Activated CD8-positive, alpha-beta memory T cell treated with anti-CD3 and anti-CD28 coated beads, Interleukin-2, amount 50 U/mL, for 1 hour (primary cell): Measurements from ENCODE around the gene OLFML2A.
"Not testable (repeated sequence)": the region's sequence is repeated elsewhere in the genome, so short reads cannot be mapped to it uniquely, and the experiment has no call there.

Experiments used
- DNase-seq: peaks from one replicate; pipeline ENCODE4 v3.0.0-alpha.2; 2020; ENCODE audit errors: extremely low read depth

Gene OLFML2A

GRCh38 chr9:124776954-124777648 lies at the start of gene OLFML2A:
Gene OLFML2A, plus strand, starts transcription at chr9:124777133. Its CDS starts 138 bp downstream, at chr9:124777271.
- no peak for DNase-seq

GRCh38 chr9:124730772-124731171 lies 46.2 kb upstream of the OLFML2A start:
- DNase-seq: no peak

DNA sequence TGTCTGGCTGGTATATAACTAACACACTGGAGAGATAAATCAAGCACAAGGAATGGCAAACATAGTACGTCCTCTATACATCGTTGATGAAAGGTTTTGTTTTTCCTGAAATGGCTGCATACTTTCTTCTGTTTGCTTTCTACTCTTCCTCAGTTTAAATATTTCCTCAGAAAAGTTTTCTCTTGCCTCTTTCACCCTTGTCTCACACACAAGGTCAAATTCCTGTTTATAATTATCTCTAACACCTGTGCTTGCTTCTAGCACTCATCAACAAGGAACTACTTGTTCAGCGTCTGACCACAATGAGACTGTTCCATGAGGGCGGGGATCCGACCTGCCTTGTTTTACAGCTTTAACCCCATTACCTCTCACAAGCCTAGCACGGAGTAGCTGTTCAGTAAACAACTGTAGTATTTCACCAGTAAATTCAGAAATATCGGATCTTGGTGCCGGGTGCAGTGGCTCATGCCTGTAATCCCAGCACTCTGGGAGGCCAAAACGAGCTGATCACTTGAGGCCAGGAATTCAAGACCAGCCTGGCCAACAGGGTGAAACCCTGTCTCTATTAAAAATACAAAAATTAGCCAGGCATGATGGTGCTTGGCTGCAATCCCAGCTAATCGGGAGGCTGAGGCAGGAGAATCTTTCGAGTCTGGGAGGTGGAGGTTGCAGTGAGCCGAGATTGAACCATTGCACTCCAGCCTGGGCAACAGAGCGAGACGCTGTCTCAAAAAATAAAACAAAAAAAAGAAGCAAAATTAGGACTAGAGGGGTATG lies 42.8 kb upstream of the OLFML2A start:
- DNase-seq: no peak

- not testable (repeated sequence) for DNase-seq
These were observed 42.2 kb upstream of the OLFML2A start for GRCh38 chr9:124734741-124735083.

DNA sequence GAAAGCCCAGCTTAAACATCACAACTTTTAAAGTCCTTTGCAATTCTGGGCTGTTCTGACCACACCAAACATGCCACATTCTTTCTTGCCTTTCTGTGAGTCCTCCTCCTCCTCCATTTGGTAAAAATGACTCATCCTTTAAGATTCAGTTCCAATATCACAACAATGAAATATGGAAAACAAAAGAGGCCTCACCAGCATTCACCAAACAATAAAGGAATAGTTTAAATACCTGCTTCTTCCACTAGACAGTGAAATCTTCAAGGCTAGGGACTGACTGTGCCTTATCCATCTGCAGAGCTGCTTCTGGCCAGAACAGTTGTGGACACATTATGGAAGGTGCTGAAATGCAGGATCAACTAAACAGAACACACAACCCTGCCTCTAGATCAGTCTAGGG lies 41.8 kb upstream of the OLFML2A start:
- DNase-seq: no peak

GRCh38 chr9:124738075-124738474 lies 38.9 kb upstream of the OLFML2A start:
- DNase-seq: not testable (repeated sequence)

DNA sequence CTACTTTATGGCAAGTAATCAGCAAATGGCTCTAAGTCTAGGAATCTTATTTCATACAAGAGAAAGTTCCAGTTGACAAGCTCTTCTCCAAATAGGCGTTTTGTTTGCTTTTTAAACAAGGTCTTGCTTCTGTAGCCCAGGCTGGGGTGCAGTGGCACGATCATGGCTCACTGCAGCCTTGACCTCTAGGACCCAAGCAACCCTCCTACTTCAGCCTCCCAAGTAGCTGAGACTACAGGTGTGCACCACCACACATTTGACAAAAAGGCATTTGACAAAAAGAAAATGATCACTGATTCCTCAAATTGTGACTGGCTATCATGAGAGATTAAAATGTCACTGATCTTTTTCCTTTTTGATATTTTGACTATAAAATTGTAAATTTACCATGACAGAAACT lies 37.6 kb upstream of the OLFML2A start:
- no peak for DNase-seq

DNA sequence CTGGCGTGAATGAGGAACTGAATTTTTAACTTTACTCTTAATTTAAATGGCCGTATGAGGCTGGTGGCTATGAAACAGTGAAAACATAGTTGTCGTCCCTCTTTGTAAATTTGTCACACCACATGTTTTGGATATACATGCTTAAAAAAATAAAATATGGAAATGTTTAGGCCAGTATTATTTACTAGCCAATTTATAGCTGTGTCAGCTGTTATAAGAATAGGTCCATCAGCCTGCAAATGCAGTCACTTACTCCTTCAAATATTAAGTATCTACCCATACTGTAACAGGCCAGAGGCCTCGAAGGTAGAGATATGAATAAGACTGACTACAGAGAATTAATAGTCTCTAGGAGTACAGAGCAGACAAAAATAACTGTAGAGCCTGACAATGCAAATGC lies 35.8 kb upstream of the OLFML2A start:
- no peak for DNase-seq

DNA sequence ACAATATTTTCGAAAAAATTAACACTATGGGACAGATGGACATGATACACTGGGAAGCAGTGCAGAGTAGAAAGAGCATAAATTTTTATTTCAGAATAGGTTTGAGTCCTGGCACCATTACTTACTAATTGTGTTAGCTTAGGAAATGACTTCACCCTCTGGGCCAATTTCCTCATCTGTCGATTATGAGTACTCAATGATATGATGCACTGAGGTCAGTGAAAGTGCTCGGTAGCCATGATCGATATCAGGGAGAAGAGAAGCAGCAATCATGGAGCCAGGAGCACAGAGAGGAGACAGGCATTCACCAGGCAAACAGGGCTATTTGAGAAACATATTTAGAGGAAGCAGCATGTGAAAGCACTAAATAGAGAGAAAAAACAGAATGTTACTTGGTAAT lies 35.3 kb upstream of the OLFML2A start:
- DNase-seq: no peak

- DNase-seq: no peak
These were observed 34.0 kb upstream of the OLFML2A start for GRCh38 chr9:124742940-124743339.

- no peak for DNase-seq
These were observed 33.1 kb upstream of the OLFML2A start for GRCh38 chr9:124743686-124744348.

- no peak for DNase-seq
These were observed 29.9 kb upstream of the OLFML2A start for GRCh38 chr9:124747065-124747464.

DNA sequence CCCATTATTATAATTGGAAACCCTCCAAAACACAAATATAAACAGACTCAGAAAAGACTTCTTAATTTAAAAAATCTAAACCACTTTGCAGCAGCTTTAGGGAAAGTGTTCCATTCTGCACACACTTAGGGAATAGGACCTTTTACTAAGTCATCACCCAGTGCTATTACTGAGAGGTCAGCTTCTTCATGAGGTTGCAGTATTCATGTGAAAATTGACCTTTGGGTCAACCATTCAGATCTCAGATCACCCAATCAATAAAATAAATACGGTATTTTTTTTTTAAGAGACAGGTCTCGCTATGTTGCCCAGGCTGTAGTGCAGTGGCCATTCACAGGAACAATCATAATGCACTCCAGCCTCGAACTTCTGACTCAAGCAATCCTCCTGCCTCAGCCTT lies 27.6 kb upstream of the OLFML2A start:
- DNase-seq: no peak

- no peak for DNase-seq
These were observed 27.2 kb upstream of the OLFML2A start for GRCh38 chr9:124749781-124750180.

- no peak for DNase-seq
These were observed 24.0 kb upstream of the OLFML2A start for GRCh38 chr9:124752967-124753366.

- DNase-seq: no peak
These were observed 22.6 kb upstream of the OLFML2A start for GRCh38 chr9:124754289-124754688.

- DNase-seq: no peak
These were observed 21.9 kb upstream of the OLFML2A start for GRCh38 chr9:124755061-124755460.

- DNase-seq: no peak
These were observed 20.9 kb upstream of the OLFML2A start for GRCh38 chr9:124756011-124756410.

DNA sequence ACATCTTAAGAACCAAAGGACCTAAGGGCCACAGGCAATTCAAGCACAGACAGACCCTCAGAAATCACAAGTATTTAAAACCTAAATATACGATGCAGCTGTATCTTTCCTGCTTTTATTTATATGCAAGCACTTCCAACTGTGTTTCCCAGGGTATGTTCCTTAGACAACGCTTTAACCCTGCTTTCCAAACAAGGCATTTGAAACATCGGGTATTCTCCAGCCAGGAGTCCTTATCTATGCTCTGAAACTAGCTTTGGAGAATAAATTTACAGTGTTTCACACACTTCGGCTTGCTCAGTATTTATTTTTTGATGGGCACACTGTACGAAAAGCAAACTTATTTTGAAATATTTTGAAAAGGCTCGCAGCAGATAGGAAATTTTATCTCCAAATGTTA lies 19.3 kb upstream of the OLFML2A start:
- DNase-seq: no peak

GRCh38 chr9:124758061-124758460 lies 18.9 kb upstream of the OLFML2A start:
- DNase-seq: no peak

- no peak for DNase-seq
These were observed 18.2 kb upstream of the OLFML2A start for GRCh38 chr9:124758691-124759090.

DNA sequence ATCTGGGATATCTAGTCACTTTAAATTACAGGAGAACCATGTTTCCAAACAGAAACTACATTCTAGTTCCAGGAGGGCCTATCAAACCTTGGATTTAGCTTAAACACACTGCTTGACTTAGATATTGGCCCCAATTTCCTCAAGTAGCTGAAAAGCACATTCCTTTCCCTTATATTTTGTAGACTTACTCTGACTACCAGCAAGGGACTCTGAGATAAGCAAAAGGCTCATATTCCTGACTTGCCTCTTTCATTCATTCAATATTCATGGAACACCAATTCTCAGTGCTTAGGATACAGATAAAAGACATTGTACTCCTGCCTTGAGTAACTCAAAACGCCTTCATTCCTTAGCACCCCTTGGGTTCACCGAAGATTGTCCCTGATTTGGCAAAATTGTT lies 17.6 kb upstream of the OLFML2A start:
- DNase-seq: no peak

DNA sequence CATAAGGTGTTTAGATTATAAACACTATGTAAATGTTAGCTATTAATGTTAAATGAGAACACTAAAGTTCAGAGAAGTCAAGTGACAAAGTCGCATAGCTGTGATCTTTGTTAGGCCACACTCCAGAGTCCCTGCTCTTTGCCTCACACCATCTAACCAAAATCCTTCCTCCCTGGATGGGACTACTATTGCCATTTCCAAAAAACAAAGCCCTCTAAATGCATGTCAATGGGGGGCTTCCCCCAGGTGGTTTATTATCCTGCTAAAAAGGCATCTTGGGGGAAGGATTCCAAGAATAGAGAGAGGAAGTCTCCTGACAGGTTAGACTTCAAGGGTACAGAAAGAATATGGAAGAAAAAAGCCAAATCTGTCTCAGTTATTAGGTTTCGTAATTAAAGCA lies 16.2 kb upstream of the OLFML2A start:
- DNase-seq: no peak
